HG03378 (cell line): ENCODE results near the gene EIF2S1.
"Not testable (repeated sequence)": the region's sequence is repeated elsewhere in the genome, so short reads cannot be mapped to it uniquely, and the experiment has no call there.

ENCODE experiments used
- ATAC-seq: cut with Tn5 transposase; IDR thresholded peaks from one replicate; pipeline ENCODE4 v1.9.1; 2021; ENCODE audit warnings: mild to moderate bottlenecking, moderate library complexity; ENCODE audit not compliant: unreplicated experiment

Gene EIF2S1

DNA sequence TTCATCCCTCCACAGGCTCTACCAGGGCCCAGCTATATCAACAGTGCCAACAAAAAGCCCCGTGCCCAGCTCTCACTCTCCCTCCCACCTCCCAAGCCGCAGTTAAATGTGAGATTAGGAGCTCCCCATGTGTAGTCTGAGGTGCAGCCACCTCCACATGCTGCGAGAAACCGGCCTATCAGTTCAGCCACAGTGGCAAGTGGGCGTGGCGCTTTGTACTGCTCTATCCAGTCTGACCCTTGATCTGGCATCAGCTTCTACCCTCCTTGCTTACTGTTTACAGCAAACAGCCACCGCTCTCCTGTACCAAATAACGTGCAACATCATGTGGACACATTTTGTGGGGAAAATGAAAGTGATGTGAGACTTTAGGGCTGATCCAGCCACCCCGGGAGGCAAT, 50.2 kb downstream of the EIF2S1 start:
- ATAC-seq = no peak

DNA sequence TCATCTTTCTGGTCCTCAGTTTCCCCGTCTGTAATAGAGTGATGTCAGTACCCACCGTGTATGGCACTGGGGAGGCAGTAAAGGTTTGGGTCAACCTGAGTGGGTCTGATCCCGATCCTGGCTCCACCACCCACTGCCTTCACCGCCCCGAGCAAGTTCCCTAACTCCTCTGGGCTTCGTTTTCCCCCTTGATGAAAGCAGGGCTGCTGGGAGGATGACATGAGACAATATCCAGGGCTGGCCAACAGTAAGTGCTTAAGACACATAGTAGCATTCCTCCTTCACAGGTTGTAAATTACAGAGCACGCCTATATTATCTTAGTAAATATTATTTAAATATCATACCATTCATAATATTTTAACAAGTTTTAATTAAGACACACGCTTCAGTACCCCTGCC, 51.2 kb downstream of the EIF2S1 start:
- ATAC-seq = no peak

DNA sequence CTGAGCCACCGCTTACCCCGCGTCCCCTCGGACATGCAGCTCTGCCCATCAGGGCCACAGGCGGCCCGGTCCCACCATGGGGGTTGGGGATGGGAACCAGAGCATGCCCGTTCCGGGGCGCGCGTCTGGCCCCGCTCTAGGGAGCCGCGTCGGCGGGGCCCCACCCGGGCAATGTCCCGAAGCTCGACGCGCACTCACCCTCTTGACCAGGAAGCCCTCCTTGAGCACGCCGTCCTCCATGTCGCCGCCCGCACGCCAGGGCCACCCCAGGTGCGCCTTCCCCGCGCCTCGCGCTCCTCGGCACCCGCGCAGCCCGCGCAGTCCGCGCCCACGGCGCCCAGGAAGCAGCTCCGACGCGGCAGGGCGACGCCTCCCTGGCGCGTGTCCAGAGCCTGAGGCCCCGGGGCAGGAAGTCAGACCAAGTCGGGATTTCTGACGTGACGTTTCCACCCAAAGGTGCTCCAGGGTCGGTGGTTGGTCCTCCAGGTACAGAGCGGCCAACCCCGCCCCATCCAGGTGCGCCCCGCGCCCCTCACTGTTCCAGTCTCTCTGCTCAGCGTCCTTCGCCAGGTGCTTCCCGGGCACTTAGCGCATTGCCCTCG, 51.8 kb downstream of the EIF2S1 start, which contains the start of gene PLEK2:
Gene PLEK2, minus strand, starts transcription at position 346 of the 602 bp plus-strand sequence. Its CDS starts 106 bp downstream, at position 240.
- ATAC-seq = no peak

DNA sequence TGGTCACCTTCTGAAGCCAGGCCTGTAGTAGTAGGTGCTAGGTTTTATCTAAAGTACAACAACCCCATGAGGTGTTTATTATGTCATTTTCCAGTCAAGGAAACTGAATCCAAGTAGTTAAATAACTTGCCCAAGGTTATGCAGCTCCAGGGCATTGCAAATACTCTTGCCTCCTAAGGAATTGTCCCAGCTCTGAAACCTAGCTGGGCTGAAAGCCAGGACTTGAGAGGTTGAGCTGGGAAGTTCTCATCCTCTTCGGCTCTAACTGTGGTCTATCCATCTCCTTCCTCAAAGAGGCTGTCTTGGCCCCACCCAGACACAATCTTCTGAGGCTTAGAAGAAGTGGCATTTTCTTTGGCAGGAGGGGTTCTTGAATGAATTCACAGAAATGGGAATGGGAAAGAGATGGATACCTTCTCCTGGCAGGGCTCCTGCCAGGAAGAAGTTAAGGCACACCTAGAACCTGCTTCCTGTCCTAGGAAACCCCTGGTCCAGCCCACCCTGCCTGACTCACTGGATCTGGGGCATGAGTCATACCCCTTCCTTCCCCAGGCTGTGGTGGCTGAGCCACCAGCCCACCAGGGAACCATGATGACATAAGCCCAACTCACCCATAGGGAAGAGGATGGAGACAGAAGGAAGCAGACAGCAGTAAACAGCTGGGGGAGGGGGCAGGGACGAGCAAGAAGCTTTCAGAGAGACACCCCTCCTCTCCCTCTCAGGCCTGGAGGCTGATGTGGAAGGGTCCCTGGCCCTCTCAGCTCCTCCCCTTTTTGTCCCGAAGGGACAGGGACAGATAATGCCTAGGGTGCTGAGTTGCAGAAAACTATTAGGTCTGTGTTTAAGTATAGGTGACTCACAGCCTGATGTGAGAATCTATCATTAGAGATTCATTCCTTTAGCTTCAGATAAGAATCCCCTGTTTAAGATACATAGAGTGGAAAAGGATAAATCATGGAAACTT, 54.0 kb downstream of the EIF2S1 start:
- no peak for ATAC-seq

DNA sequence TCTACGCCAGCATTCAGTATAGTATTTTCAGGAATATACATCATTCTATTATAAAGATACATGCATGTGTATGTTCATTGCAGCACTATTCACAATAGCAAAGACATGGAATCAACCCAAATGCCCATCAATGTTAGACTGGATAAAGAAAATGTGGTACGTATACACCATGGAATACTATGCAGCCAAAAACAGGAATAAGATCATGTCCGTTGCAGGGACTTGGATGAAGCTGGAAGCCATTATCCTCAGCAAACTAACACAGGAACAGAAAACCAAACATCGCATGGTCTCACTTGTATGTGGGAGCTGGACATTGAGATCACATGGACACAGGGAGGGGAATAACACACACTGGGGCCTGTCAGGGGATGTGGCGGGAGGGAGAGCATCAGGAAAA, 55.5 kb downstream of the EIF2S1 start:
- not testable (repeated sequence) for ATAC-seq

DNA sequence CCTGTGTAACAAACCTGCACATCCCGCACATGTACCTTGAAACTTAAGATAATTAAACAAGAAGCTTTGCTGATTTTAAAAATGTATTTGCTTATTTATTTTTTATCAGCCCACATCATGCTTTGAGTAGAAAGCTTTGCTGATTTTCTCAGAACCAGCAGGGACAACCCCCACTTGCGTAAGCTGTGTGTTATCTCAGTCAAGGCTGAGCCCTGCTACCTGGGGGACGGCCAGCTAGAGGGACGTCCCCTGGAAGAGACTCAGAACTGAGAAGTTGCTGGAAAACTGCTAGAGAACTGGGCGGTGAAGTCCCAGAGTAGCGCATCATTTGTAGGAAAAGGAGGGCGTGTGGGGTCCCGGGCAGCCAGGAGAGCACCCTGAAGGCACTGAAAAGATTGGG, 56.0 kb downstream of the EIF2S1 start:
- no peak for ATAC-seq

DNA sequence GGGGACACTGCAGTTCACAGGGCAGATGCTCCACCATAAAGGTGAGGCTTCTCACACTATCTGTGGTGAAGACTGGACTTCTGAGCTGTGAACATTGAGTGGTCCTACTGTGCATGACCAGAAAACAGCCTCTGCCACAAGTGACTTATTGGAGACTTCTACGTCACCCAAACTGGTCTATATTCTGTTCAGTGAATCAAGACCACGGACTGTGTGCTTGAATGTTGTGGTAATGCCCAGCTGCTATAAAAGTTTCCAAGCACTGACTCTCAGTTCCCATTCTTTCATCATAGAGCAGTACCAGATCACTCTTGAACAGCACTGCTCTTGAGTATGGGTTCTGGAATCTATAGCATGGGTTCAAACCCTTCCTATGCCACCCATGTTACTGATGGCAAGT, 56.7 kb downstream of the EIF2S1 start:
- no peak for ATAC-seq

DNA sequence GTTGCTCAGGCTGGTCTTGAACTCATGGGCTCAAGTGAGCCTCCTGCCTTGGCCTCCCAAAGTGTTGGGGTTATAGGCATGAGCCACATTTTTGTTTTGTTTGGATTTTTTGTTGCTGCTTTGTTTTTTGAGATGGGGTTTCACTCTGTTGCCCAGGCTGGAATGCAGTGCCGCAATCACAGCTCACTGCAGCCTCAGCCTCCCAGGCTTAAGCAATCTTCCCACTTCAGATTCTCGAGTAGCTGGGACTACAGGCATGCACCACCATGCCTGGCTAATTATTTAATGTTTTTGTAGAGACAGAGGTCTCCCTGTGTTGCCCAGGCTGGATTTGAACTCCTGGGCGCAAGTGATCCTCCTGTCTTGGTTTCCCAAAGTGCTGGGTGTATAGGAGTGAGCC, 57.5 kb downstream of the EIF2S1 start:
- ATAC-seq = no peak

DNA sequence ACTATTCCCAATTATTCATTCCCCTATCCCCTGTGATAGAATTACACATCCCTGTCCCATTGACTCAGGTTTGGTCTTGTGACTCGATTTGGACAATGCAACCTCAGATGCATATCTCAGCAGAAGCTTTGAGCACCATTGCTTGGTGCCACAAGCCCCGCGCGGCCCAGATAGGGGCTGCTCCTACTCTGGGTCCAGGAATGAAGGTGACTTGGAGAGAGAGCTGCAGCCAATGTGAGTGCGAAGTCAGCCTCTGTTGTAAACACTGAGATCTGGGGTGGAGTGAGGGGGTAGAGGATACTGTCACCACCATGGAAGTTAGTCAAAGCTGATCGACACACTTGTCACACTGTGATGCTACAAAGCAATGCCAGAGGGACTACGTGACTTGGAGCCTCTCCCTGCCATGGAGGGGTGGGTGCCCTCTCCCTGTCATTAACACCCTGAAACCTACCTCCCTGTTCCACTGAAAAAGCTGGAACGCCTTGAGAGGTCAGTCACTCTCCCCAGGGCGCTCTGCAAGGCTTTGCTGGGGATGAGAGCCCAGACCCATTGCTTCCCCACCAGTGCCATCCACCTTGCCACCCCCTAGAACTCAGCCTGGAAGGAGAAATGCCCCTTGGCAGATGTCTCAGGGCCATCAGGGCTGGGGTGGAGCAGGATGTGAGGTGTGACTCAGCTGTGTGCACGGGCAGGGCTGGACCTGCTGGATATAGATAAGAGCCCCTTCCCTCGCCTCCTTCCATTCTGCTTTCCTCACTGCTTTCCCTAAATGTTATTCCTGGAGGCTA, 58.5 kb downstream of the EIF2S1 start:
- ATAC-seq = no peak

DNA sequence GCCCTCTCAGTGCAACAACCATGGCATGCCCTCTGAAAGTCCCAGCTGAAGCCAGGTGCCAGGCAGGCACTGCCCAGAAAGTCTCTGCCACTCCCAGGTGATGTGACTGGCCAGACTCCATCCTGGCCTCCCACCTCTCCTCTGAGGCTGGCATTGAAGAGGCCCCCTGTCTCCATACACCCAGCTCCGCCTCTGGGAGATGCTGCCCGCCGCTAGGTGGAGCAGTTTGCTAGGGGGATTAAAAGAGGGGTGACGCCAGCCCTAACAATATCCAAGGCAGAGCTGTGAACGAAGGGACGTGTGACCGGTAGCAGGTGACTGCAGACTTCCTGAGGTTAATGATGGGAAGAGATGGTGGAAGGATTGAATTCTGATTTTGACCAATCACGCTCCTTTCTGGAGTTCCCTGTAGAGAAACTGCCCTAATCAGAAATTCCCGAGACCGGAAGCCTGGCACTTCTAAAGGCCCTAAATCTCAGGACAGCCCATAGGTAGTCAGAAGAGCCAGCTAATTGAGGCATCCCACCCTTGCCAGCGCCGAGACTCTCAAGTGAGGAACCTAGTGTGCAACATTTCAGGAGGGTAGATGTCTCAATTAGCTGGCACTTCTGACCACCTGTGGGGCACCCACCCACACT, 60.1 kb downstream of the EIF2S1 start:
- no peak for ATAC-seq

DNA sequence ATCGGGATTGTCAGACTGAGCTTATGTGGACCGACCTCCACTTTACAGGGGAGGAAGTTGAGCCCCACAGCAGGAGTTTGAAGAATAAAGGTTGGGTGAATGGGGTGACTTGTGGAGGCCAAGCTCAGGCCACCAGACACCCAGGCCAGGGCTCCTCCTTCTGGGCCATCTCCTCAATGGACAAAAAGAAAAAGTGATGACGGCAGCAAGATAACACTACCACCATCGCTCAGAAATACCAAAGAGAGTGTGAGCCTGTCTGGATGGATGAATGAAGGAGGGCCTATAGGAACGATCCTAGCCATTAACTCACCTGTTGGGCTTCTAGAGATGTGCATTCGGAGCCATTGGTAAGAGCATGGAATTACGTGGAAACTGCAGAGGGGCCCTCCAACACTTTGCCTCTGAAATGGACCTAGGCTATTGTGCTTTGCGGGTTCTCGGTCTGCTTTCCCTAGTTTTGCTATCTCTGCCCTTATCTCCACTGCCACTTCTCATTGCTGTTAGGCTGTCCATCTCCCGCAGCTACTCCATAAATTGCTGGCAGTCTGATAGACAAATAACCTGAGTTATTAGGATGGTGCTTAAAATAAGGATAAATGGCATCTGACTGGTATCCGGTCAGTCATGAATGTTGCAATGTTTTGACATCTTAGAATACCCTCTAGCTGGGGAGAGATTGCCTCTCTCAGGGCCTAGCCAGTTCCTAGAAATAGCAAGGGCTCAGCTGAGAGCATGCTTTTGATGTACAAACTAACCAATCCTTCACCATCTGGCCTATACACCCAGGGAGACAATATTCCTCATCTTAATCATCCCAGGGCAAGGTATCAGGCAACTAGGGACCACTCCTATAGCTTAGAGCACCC, 61.5 kb downstream of the EIF2S1 start:
- no peak for ATAC-seq

DNA sequence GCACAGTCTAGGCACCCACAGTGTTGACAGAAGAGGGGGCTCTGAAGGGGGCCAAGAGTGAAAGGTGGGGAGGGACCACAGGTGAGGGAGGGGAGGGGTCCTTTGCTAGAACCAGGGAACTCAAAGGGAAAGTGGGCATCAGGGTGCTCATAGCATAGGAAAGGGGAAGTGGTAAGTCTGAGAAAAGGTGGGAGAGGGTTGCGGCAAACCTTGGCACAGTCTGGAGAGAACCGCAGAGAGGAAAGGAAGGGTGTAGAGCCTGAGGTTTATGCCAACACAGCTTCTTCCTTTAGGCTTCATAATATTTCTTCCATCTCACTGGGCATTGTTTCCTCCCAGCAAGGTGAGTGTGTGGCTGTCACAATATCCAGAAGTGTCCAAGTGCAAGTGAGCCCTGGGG, 63.3 kb downstream of the EIF2S1 start:
- no peak for ATAC-seq

DNA sequence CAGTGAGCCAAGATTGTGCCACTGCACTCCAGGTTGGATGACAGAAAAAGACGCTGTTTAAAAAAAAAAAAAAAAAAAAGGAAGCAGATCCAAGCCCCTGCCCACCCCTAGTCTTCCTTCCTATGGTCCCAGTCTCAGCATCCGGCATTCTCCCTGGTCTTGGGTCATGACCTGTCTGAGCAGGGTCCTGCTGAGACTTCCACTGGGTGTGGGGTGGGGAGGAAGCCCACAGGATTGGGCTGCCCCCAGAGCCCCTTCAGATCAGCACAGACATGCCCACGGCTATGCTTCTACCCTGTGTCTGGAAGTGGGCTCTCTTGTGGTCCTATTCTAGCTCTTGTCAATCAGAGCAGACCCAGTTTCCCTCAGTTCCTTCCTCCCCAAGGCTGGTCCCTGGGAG, 64.4 kb downstream of the EIF2S1 start:
- ATAC-seq = no peak

DNA sequence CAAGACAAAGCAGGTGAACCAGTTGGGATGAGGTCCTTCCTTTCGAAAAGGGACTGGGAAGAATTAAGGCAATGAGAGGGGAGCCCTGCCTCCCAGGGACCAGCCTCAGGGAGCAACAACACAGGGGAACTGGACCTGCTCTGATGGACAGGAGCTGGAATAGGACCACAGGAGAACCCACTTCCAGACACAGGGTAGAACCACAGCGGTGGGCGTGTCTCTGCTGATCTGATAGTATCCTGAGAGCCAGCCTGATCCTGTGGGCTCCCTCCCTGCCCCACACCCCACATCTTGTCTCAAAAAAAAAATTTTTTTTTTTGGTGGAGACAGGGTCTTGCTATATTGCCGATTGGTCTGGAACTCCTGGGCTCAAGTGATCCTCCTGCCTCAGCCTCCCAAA, 65.5 kb downstream of the EIF2S1 start:
- ATAC-seq = no peak

DNA sequence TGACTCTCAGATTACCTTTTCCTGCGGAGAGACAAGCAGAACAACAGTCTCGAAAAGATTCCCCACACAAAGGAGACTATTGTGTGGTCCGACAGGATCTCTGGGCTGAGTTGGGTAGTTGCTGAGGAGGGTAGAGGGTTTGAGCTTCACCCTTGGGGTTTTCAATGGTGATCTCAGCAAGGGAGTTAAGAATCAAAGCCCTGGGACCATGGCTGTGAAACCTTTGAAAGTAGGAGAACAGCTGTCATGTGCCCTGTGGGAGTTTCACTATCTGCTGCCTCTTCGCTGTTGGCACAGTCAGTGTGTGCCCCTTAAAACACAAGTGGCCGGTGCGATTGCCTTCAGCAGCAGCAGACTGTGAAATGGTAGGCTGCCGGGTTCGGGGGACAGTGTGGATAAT, 66.0 kb downstream of the EIF2S1 start:
- no peak for ATAC-seq

DNA sequence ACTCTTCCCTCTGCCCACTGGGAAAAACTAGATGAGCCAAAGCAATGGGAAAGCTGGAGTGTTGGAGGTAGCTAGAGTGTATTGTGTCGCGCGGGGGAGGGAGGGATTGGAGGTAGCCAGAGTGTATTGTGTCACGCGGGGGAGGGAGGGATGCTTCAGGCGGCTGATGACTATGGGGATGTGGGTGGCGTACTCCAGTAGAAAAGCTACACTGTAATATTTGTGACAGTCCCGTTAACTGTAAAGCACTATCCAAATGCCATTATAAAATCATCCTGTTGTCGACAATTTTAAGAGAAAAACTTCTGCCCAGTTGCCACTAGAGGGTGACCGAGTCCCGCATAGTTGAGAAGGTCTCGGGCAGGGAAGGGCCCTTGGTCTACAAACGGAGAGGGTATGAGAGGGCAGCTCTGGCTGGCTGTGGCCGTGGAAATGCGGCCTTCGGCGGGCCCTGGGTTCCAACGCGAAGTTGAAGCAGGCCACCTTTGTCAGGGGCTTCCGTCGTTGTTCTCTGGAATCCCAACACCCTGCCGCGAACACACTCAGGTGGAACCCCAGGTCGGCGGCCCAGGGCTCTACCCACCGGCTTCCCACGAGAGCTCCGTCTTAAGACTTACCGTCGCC, 67.0 kb downstream of the EIF2S1 start:
- no peak for ATAC-seq

DNA sequence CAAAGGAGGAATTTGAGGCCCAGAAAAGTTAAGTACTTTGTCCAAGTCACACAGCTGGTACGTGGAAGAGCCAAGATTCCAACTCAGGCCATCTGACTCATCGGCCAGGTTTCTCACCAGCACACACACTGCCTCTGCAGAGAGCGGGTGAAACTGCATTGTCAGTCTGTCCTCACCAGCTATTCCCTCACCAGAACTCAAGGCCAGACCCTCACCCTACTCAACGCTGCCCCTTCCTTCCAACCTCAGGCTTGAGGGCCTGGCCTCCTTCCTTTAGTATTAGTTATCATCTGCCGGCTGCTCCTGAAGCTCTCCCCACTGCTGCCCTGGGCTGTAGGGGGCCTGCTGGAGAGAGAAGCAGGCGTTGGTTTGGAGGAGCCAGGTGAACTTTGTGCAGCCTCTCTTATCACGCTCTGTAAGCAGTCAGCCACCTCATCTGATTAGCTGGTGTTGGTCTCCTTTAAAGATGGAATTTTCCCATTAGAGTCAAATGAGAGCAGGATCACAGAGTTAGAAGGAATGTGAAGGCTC, 68.4 kb downstream of the EIF2S1 start:
- ATAC-seq = no peak

DNA sequence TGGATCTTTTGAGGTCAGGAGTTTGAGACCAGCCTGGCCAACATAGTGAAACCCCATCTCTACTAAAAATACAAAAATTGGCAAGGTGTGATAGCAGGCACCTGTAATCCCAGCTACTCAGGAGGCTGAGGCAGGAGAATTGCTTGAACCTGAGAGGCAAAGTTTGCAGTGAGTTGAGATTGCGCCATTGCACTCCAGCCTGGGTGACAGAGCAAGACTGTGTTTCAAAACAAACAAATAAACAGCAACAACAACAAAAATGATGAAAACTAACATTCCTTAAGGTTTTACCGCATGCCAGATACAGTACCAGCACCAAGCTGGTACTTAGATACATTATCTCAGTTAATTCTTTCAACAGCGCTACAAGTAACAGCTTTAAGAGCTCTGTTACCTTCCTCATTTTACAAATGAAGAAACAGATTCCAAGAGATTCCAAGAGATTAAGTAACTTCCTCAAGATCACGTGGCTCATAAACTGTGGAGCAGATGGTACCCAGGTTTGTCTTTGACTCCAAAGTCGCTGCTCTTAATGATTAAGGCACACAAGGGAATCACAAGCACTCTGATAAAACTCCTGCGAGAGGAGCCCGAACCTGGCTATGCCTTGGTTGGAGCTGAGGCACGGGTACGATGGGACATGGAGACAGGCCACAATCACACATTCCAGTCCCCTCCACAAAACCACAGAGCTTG, 69.5 kb downstream of the EIF2S1 start:
- ATAC-seq = no peak
